Heart right ventricle (tissue), 16 donors: ENCODE data around the gene TLE3. TPM values are rescaled to one million over a fixed set of nuclear protein-coding genes. Genes with fewer than 3 reads are reported as not detected.

Source experiments
- ATAC-seq, 8 donors: fragments of 200-7000 bp; cut with Tn5 transposase; one replicate each; pipeline ENCODE4 v1.9.1; 2020; ENCODE audit warnings: mild to moderate bottlenecking in 8 of 8, moderate library complexity in 8 of 8, moderate number of reproducible peaks in 1 of 8
- DNase-seq, 2 donors: peaks; one replicate each; pipeline ENCODE4 v3.0.0-alpha.2; 2020
- H3K27ac ChIP-seq, 10 donors: fragments of 200-600 bp; sonication (generic) in 2 of 10; one replicate each; pipeline versions ENCODE4 v1.5.0 to v1.8.0; 2020 to 2022; ENCODE audit warnings: mild to moderate bottlenecking in 3 of 10
- H3K27me3 ChIP-seq, 7 donors: fragments of 200-600 bp; one replicate each; pipeline ENCODE4 v1.8.0; 2021 to 2022; ENCODE audit warnings: mild to moderate bottlenecking in 2 of 7
- H3K36me3 ChIP-seq, 9 donors: fragments of 200-600 bp; sonication (generic) in 1 of 9; one replicate each; pipeline versions ENCODE4 v1.5.0 to v1.8.0; 2020 to 2022; ENCODE audit warnings: mild to moderate bottlenecking in 2 of 9
- H3K4me1 ChIP-seq, 9 donors: fragments of 200-600 bp; sonication (generic) in 1 of 9; one replicate each; pipeline versions ENCODE4 v1.5.0 to v1.8.0; 2020 to 2022; ENCODE audit warnings: mild to moderate bottlenecking in 4 of 9
- H3K4me3 ChIP-seq, 10 donors: fragments of 200-600 bp; sonication (generic) in 2 of 10; one replicate each; pipeline versions ENCODE4 v1.5.0 to v1.8.0; 2020 to 2022; ENCODE audit warnings: mild to moderate bottlenecking in 7 of 10, moderate library complexity in 2 of 10
- H3K9me3 ChIP-seq, 11 donors: fragments of 200-600 bp in 10 of 11; sonication (generic) in 2 of 11; one replicate each; pipeline versions ENCODE4 v1.5.0 to v1.8.0; 2013 to 2022; ENCODE audit warnings: mild to moderate bottlenecking in 2 of 11, control low read depth in 1 of 11, moderate library complexity in 1 of 11
- CTCF ChIP-seq, 9 donors: fragments of 200-600 bp; sonication (generic) in 2 of 9; IDR thresholded peaks; one replicate each; pipeline versions ENCODE4 v1.5.0 to v1.8.0; 2021 to 2022; ENCODE audit warnings: antibody characterized with exemption in 9 of 9, mild to moderate bottlenecking in 5 of 9, moderate library complexity in 1 of 9
- WGBS, 2 donors: extraction: QIAGEN DNeasy Blood & Tissue Kit; methylation state at CpG; one replicate each; pipeline ENCODE4 v1.1.7; 2013; ENCODE audit warnings: inconsistent platforms in 1 of 2; 5-methylcytosine and 5-hydroxymethylcytosine counted together
- intact Hi-C, 10 donors: fragments of 100-400 bp; cut with DNase I; formaldehyde crosslinking; loops; one replicate each; pipeline versions ENCODE4 v1.11.1 to v1.14.2; 2022
- polyA plus RNA-seq, 2 donors: library from polyadenylated mRNA; stranded (reverse); fragments of 200-250 nt; gene quantifications; one replicate each; pipeline ENCODE4 v1.2.3, GENCODE V29; 2013
- total RNA-seq, 10 donors: library from RNA; stranded (reverse); fragmentation: NEBNext Ultra II Directional in 3 of 10; extraction: Animal tissue kit (Norgen Biotek cat#: 25700) in 3 of 10; gene quantifications; one replicate each; pipeline versions ENCODE4 v1.2.1 to v1.2.4, GENCODE V29; 2021 to 2023
- donor health status: Arrhythmogenic right ventricular cardiomyopathy.
- donor health status: ischemic (EF 13 %, LVEDD 7.1; RV severe dilation, severe dysfunction).
- donor health status: healthy with polysubstance abuse.
- donor health status: DM: no; HTN: yes; CAD: no.
- donor health status: DM: no; HTN: no; CAD: no.
- donor health status: ischemic (EF 25% LVEDD 6.9; RV normal size, moderate dysfunction).
- donor health status: ischemic (EF 25% LVEDD 5.7; RV mildly dilated, moderate dysfunction).
- donor health status: healthy.
- donor health status: DM: yes; HTN: yes; CAD: no.
- donor health status: Ischemic cardiomyopathy.
- donor health status: ischemic (EF 35%, LVEDD 5.7; RV mildly dilated, moderate dysfunction).
- donor health status: nonischemic (EF 11% LVEDD 7.7; RV severe dilation, severe dysfunction).
- donor health status: DM: yes; HTN: yes; CAD: no.
- donor health status: PGD.
- donor health status: ischemic (EF 29% LVEDD 5.4; RV normal size, mild dysfunction).
- donor health status: nonischemic (EF 23%, LVEDD 6.1; RV moderate dilation, normal function).

Gene TLE3
- total and polyA plus RNA-seq, 12 donors = 7.5 to 21.7 (median 12.6) TPM

- DNase-seq (no peak), ATAC-seq (no peak)
- peaks cover 0 to 100% (median 78%) of the 10 kb centered on the region in 9 donors for H3K36me3 ChIP-seq
- WGBS, 2 donors = 78 to 84% methylated on average over 9 of the region's 9 CpGs
- H3K27ac ChIP-seq = no peak overlapping the region
- no peaks in the 10 kb centered on the region for H3K4me1 ChIP-seq
- no peaks in the 10 kb centered on the region for H3K9me3 ChIP-seq
- TF ChIP-seq CTCF (IDR thresholded peaks at IDR 0.05) = no peak
- H3K27me3 ChIP-seq = no peaks in the 10 kb centered on the region
- no peak overlapping the region for H3K4me3 ChIP-seq
- intact Hi-C loops = no loop called here
These were observed 42.1 kb downstream of the TLE3 start for GRCh38 chr15:70055601-70056051.

GRCh38 chr15:70054884-70055387 lies 42.8 kb downstream of the TLE3 start:
- 88 to 91% methylated on average over 18 of the region's 18 CpGs for WGBS, 2 donors
- Histone ChIP-seq H3K9me3 (no peaks in the 10 kb centered on the region), H3K36me3 (peaks cover 0 to 100% (median 82%) of the 10 kb centered on the region in 9 donors), H3K27ac (no peak overlapping the region), H3K27me3 (no peaks in the 10 kb centered on the region), H3K4me1 (no peaks in the 10 kb centered on the region), H3K4me3 (no peak overlapping the region)
- intact Hi-C loops = no loop called here
- TF ChIP-seq CTCF (IDR thresholded peaks at IDR 0.05) = no peak
- ATAC-seq (no peak), DNase-seq (no peak)

- no peak for TF ChIP-seq CTCF (IDR thresholded peaks at IDR 0.05)
- no peak overlapping the region for H3K4me3 ChIP-seq
- 91 to 98% methylated on average over 19 of the region's 19 CpGs for WGBS, 2 donors
- no peak overlapping the region for H3K27ac ChIP-seq
- no peak for DNase-seq
- ATAC-seq = no peak
- H3K9me3 ChIP-seq = no peaks in the 10 kb centered on the region
- H3K4me1 ChIP-seq = no peaks in the 10 kb centered on the region
- intact Hi-C loops = no loop called here
- peaks cover 0 to 100% (median 82%) of the 10 kb centered on the region in 9 donors for H3K36me3 ChIP-seq
- H3K27me3 ChIP-seq = no peaks in the 10 kb centered on the region
These were observed 43.4 kb downstream of the TLE3 start for GRCh38 chr15:70054366-70054765.

- Histone ChIP-seq H3K9me3 (no peaks in the 10 kb centered on the region), H3K4me1 (no peaks in the 10 kb centered on the region), H3K36me3 (peaks cover 0 to 100% (median 77%) of the 10 kb centered on the region in 9 donors), H3K27ac (no peak overlapping the region), H3K27me3 (no peaks in the 10 kb centered on the region), H3K4me3 (no peak overlapping the region)
- 71 to 80% methylated on average over 11 of the region's 11 CpGs for WGBS, 2 donors
- DNase-seq (no peak), ATAC-seq (peak in 2 of 8 donors; percentile 7 to 24)
- TF ChIP-seq CTCF (IDR thresholded peaks at IDR 0.05) = no peak
- intact Hi-C loops = no loop called here
These were observed 43.9 kb downstream of the TLE3 start for GRCh38 chr15:70053716-70054229.
